ENCODE measurements around the gene ST7.

DNA sequence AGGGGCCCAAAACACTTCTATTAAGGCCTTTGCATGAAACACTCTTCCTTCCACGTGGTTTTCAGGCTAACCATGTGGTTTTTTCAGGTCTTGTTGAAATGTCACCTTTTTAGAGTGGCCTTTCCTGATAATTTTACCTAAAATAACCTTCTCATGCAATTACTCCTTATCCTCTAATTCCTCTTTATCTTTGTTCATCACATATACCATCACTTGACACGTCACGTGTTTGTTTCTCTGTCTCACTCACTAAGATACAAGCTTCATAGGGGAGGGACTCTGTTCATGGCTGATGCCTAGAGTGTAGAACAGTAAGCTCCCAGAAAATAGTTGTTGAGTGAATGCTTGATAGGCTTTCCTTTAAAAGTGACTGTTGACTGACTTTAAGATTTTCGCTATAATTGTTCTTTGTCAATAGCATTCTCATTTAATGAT is 63.7 kb downstream of the ST7 start:
- TF ChIP-seq, protein P1, sequence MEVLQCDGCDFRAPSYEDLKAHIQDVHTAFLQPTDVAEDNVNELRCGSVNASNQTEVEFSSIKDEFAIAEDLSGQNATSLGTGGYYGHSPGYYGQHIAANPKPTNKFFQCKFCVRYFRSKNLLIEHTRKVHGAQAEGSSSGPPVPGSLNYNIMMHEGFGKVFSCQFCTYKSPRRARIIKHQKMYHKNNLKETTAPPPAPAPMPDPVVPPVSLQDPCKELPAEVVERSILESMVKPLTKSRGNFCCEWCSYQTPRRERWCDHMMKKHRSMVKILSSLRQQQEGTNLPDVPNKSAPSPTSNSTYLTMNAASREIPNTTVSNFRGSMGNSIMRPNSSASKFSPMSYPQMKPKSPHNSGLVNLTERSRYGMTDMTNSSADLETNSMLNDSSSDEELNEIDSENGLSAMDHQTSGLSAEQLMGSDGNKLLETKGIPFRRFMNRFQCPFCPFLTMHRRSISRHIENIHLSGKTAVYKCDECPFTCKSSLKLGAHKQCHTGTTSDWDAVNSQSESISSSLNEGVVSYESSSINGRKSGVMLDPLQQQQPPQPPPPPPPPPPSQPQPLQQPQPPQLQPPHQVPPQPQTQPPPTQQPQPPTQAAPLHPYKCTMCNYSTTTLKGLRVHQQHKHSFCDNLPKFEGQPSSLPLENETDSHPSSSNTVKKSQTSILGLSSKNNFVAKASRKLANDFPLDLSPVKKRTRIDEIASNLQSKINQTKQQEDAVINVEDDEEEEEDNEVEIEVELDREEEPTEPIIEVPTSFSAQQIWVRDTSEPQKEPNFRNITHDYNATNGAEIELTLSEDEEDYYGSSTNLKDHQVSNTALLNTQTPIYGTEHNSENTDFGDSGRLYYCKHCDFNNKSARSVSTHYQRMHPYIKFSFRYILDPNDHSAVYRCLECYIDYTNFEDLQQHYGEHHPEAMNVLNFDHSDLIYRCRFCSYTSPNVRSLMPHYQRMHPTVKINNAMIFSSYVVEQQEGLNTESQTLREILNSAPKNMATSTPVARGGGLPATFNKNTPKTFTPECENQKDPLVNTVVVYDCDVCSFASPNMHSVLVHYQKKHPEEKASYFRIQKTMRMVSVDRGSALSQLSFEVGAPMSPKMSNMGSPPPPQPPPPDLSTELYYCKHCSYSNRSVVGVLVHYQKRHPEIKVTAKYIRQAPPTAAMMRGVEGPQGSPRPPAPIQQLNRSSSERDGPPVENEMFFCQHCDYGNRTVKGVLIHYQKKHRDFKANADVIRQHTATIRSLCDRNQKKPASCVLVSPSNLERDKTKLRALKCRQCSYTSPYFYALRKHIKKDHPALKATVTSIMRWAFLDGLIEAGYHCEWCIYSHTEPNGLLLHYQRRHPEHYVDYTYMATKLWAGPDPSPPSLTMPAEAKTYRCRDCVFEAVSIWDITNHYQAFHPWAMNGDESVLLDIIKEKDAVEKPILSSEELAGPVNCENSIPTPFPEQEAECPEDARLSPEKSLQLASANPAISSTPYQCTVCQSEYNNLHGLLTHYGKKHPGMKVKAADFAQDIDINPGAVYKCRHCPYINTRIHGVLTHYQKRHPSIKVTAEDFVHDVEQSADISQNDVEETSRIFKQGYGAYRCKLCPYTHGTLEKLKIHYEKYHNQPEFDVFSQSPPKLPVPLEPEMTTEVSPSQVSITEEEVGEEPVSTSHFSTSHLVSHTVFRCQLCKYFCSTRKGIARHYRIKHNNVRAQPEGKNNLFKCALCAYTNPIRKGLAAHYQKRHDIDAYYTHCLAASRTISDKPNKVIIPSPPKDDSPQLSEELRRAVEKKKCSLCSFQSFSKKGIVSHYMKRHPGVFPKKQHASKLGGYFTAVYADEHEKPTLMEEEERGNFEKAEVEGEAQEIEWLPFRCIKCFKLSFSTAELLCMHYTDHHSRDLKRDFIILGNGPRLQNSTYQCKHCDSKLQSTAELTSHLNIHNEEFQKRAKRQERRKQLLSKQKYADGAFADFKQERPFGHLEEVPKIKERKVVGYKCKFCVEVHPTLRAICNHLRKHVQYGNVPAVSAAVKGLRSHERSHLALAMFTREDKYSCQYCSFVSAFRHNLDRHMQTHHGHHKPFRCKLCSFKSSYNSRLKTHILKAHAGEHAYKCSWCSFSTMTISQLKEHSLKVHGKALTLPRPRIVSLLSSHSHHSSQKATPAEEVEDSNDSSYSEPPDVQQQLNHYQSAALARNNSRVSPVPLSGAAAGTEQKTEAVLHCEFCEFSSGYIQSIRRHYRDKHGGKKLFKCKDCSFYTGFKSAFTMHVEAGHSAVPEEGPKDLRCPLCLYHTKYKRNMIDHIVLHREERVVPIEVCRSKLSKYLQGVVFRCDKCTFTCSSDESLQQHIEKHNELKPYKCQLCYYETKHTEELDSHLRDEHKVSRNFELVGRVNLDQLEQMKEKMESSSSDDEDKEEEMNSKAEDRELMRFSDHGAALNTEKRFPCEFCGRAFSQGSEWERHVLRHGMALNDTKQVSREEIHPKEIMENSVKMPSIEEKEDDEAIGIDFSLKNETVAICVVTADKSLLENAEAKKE (CRISPR knock-in tag; IDR thresholded peaks at IDR 0.05), result no peak
- TF ChIP-seq, protein P2, sequence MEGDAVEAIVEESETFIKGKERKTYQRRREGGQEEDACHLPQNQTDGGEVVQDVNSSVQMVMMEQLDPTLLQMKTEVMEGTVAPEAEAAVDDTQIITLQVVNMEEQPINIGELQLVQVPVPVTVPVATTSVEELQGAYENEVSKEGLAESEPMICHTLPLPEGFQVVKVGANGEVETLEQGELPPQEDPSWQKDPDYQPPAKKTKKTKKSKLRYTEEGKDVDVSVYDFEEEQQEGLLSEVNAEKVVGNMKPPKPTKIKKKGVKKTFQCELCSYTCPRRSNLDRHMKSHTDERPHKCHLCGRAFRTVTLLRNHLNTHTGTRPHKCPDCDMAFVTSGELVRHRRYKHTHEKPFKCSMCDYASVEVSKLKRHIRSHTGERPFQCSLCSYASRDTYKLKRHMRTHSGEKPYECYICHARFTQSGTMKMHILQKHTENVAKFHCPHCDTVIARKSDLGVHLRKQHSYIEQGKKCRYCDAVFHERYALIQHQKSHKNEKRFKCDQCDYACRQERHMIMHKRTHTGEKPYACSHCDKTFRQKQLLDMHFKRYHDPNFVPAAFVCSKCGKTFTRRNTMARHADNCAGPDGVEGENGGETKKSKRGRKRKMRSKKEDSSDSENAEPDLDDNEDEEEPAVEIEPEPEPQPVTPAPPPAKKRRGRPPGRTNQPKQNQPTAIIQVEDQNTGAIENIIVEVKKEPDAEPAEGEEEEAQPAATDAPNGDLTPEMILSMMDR (conservative IDR thresholded peaks at IDR 0.05; ENCODE audit: low read depth in 2 of 2), result no peak
- TF ChIP-seq, protein P3, sequence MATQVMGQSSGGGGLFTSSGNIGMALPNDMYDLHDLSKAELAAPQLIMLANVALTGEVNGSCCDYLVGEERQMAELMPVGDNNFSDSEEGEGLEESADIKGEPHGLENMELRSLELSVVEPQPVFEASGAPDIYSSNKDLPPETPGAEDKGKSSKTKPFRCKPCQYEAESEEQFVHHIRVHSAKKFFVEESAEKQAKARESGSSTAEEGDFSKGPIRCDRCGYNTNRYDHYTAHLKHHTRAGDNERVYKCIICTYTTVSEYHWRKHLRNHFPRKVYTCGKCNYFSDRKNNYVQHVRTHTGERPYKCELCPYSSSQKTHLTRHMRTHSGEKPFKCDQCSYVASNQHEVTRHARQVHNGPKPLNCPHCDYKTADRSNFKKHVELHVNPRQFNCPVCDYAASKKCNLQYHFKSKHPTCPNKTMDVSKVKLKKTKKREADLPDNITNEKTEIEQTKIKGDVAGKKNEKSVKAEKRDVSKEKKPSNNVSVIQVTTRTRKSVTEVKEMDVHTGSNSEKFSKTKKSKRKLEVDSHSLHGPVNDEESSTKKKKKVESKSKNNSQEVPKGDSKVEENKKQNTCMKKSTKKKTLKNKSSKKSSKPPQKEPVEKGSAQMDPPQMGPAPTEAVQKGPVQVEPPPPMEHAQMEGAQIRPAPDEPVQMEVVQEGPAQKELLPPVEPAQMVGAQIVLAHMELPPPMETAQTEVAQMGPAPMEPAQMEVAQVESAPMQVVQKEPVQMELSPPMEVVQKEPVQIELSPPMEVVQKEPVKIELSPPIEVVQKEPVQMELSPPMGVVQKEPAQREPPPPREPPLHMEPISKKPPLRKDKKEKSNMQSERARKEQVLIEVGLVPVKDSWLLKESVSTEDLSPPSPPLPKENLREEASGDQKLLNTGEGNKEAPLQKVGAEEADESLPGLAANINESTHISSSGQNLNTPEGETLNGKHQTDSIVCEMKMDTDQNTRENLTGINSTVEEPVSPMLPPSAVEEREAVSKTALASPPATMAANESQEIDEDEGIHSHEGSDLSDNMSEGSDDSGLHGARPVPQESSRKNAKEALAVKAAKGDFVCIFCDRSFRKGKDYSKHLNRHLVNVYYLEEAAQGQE (IDR thresholded peaks at IDR 0.05; ENCODE audit: unreplicated experiment), result no peak
- no peak for TF ChIP-seq EZH2 (IDR thresholded peaks at IDR 0.05; ENCODE audit: low read depth, unreplicated experiment)
- no peak for TF ChIP-seq POLR2AphosphoS5 (IDR thresholded peaks at IDR 0.05; ENCODE audit: low read depth)
- TF ChIP-seq EZH2phosphoT487 (IDR thresholded peaks at IDR 0.05; ENCODE audit: unreplicated experiment), result no peak
- no peak for TF ChIP-seq CREB1 (CRISPR knock-in tag; IDR thresholded peaks at IDR 0.05; ENCODE audit: low read depth)
- no peak for TF ChIP-seq JUNB (IDR thresholded peaks at IDR 0.05; ENCODE audit: unreplicated experiment)
- no peak for TF ChIP-seq ZNF331 (CRISPR knock-in tag; IDR thresholded peaks at IDR 0.05; ENCODE audit: low read depth)
- TF ChIP-seq, protein P4, sequence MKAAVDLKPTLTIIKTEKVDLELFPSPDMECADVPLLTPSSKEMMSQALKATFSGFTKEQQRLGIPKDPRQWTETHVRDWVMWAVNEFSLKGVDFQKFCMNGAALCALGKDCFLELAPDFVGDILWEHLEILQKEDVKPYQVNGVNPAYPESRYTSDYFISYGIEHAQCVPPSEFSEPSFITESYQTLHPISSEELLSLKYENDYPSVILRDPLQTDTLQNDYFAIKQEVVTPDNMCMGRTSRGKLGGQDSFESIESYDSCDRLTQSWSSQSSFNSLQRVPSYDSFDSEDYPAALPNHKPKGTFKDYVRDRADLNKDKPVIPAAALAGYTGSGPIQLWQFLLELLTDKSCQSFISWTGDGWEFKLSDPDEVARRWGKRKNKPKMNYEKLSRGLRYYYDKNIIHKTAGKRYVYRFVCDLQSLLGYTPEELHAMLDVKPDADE (IDR thresholded peaks at IDR 0.05), result no peak
- TF ChIP-seq STAT1 (IDR thresholded peaks at IDR 0.05; ENCODE audit: unreplicated experiment), result no peak
- no peak for TF ChIP-seq NANOG (IDR thresholded peaks at IDR 0.05; ENCODE audit: borderline replicate concordance)
- TF ChIP-seq ZNF114 (CRISPR knock-in tag; IDR thresholded peaks at IDR 0.05), result no peak
